ENCODE measurements around the gene LGR6.
A peak's percentile ranks its signal among the peaks of the same experiment; 100 is the strongest.

Gene LGR6

GRCh38 chr1:202201266-202201665, 7.7 kb downstream of the LGR6 start:
- TF ChIP-seq CTCF (IDR thresholded peaks at IDR 0.05; ENCODE audit: low read depth, low read length, missing control alignments), result no peak
- in situ Hi-C loops (cut with HindIII; ENCODE audit: low sequenced_read_pairs), result loop anchor here (10.0 to 25.0 kb wide), 2 partner anchors 114 to 511 kb away; partner anchors contain the start of gene SYT2
- DNase-seq (ENCODE audit: low read depth), result no peak

GRCh38 chr1:202201971-202202370, 8.4 kb downstream of the LGR6 start:
- TF ChIP-seq CTCF (IDR thresholded peaks at IDR 0.05; ENCODE audit: low read depth, low read length, missing control alignments), result no peak
- in situ Hi-C loops (cut with HindIII; ENCODE audit: low sequenced_read_pairs), result loop anchor here (10.0 to 25.0 kb wide), 2 partner anchors 113 to 510 kb away; partner anchors contain the start of gene SYT2
- DNase-seq (ENCODE audit: low read depth), result no peak
- no peak overlapping the region for H3K4me3 ChIP-seq (ENCODE audit: low read depth, low read length)

More at GRCh38 chr1:202201266-202201665, 7.7 kb downstream of the LGR6 start:
- no peak overlapping the region for H3K4me3 ChIP-seq (ENCODE audit: low read depth, low read length)

GRCh38 chr1:202202500-202203168, 9.0 kb downstream of the LGR6 start:
- H3K4me3 ChIP-seq (ENCODE audit: low read depth, low read length), result no peak overlapping the region
- no peak for TF ChIP-seq CTCF (IDR thresholded peaks at IDR 0.05; ENCODE audit: low read depth, low read length, missing control alignments)
- no peak for DNase-seq (ENCODE audit: low read depth)
- in situ Hi-C loops (cut with HindIII; ENCODE audit: low sequenced_read_pairs), result loop anchor here (10.0 to 25.0 kb wide), 2 partner anchors 112 to 510 kb away; partner anchors contain the start of gene SYT2

GRCh38 chr1:202203238-202204039, 9.8 kb downstream of the LGR6 start:
- no peak overlapping the region for H3K4me3 ChIP-seq (ENCODE audit: low read depth, low read length)
- DNase-seq (ENCODE audit: low read depth), result no peak
- no peak for TF ChIP-seq CTCF (IDR thresholded peaks at IDR 0.05; ENCODE audit: low read depth, low read length, missing control alignments)
- in situ Hi-C loops (cut with HindIII; ENCODE audit: low sequenced_read_pairs), result loop anchor here (10.0 to 25.0 kb wide), 2 partner anchors 111 to 509 kb away; partner anchors contain the start of gene SYT2

- no peak overlapping the region for H3K4me3 ChIP-seq (ENCODE audit: low read depth, low read length)
- in situ Hi-C loops (cut with HindIII; ENCODE audit: low sequenced_read_pairs), result loop anchor here (10.0 to 25.0 kb wide), 2 partner anchors 111 to 508 kb away; partner anchors contain the start of gene SYT2
- TF ChIP-seq CTCF (IDR thresholded peaks at IDR 0.05; ENCODE audit: low read depth, low read length, missing control alignments), result no peak
- no peak for DNase-seq (ENCODE audit: low read depth)
Measured at GRCh38 chr1:202204065-202204464, 10.5 kb downstream of the LGR6 start.

GRCh38 chr1:202205523-202206190, 12.1 kb downstream of the LGR6 start:
- DNase-seq (ENCODE audit: low read depth), result no peak
- H3K4me3 ChIP-seq (ENCODE audit: low read depth, low read length), result no peak overlapping the region
- in situ Hi-C loops (cut with HindIII; ENCODE audit: low sequenced_read_pairs), result loop anchor here (10.0 to 25.0 kb wide), 2 partner anchors 109 to 507 kb away; partner anchors contain the start of gene SYT2
- TF ChIP-seq CTCF (IDR thresholded peaks at IDR 0.05; ENCODE audit: low read depth, low read length, missing control alignments), result peak; percentile 23
